Astrocyte (in vitro differentiated cells and primary cell): ENCODE measurements around the gene JPH3.

Experiments
- CTCF ChIP-seq: IDR thresholded peaks from 2 replicates; pipeline ENCODE4 v1.5.1; 2011; ENCODE audit warnings: low read depth, mild to moderate bottlenecking, inconsistent platforms, low read length, moderate library complexity; ENCODE audit not compliant: insufficient read depth
- EZH2 ChIP-seq: IDR thresholded peaks from 2 replicates; pipeline ENCODE4 v1.6.1; 2012; ENCODE audit warnings: mild to moderate bottlenecking, low read length, inconsistent platforms; ENCODE audit not compliant: insufficient read depth

- TF ChIP-seq CTCF (no peak), EZH2 (no peak)
Observed at GRCh38 chr16:87563022-87563421, 39.3 kb upstream of the JPH3 start.
